ENCODE data around the gene FYCO1.

DNA sequence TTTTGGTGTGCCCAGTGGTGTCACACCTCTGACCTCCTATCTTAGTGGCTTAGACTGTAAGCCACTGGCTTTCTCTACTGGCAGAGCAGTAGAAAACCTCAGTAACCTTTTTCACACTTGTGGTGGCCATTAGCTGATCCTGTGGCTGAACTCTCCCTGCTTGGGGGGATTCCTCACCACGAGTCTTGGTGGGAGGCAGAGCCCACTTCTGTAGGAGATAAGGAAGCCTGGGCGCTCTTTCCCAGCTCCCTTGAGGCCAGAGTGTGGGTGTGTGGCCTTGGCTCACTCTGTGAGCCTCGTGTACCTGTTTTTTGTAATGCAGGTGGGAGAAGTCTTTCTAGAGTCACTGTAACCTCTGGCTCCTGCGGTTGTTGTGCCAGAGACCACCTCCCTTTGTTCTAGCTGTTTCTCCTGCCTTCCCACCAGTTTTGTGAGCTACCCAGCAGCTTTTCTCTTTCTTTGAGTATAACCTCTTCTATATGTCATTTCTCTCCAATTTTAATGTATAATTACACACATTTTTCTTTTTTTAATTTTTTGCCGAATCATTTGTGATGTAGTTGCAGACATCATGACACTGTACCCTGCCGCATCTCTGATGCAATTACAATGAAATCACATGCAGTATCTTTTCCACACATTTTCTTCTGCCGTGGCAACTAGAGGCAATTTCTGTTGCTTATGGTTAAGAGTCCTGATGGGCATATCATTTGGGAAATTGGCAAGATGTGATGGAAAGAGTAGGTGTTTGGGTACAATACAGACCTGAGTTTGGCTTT, 17.9 kb upstream of the FYCO1 start:
- TF ChIP-seq EZH2 (IDR thresholded peaks at IDR 0.05; ENCODE audit: borderline replicate concordance, low read length): no peak
- TF ChIP-seq, protein P1, sequence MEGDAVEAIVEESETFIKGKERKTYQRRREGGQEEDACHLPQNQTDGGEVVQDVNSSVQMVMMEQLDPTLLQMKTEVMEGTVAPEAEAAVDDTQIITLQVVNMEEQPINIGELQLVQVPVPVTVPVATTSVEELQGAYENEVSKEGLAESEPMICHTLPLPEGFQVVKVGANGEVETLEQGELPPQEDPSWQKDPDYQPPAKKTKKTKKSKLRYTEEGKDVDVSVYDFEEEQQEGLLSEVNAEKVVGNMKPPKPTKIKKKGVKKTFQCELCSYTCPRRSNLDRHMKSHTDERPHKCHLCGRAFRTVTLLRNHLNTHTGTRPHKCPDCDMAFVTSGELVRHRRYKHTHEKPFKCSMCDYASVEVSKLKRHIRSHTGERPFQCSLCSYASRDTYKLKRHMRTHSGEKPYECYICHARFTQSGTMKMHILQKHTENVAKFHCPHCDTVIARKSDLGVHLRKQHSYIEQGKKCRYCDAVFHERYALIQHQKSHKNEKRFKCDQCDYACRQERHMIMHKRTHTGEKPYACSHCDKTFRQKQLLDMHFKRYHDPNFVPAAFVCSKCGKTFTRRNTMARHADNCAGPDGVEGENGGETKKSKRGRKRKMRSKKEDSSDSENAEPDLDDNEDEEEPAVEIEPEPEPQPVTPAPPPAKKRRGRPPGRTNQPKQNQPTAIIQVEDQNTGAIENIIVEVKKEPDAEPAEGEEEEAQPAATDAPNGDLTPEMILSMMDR (conservative IDR thresholded peaks at IDR 0.05 in 1 of 2, IDR thresholded peaks at IDR 0.05 in 1 of 2; ENCODE audit: extremely low read depth in 1 of 2, insufficient read depth in 1 of 2, low read depth in 1 of 2, low read length in 2 of 2): no peak
